NCI-H2029 (cell line): ENCODE measurements around the gene RD3L.

Experiments used
- DNase-seq: peaks from one replicate; lab custom pipeline; 2025; lab: John Stamatoyannopoulos, UW

Gene RD3L

GRCh38 chr14:103896578-103896977, 45.8 kb downstream of the RD3L start:
- DNase-seq = no peak

GRCh38 chr14:103894723-103895059, 47.6 kb downstream of the RD3L start:
- no peak for DNase-seq

DNA sequence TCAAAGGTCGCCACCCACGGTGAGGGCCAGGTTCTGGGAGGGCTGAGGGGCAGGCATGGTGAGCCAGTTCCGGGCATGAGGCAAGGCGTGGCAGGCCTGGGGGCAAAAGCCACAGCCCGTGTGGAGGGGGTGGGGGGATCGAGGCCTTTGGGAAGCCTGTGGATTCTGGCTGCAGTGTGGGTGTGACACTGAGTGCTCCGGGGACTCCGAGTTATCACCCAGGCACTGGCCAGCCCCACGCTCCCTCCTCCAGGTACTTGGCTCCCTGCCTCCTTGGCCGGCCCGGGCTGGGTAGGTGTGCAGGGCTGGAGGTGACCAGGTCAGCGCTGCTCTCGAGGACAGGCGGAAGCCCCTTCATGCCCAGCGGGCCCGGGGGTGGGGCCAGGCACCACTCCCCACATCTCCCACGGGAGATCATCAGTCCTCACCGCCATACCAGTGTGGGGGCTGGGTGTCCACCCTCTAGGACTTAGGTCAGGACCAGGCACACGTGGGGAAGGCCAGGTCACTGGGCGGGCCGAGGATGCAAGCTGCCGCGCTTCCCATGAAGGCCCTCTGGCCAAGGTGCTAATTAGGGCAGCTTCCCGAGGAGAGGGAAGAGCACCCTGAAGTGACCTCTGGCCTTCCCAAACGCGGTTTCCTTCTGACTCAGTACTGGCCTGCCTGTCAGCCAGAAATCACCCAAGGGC, 48.2 kb downstream of the RD3L start:
- no peak for DNase-seq

DNA sequence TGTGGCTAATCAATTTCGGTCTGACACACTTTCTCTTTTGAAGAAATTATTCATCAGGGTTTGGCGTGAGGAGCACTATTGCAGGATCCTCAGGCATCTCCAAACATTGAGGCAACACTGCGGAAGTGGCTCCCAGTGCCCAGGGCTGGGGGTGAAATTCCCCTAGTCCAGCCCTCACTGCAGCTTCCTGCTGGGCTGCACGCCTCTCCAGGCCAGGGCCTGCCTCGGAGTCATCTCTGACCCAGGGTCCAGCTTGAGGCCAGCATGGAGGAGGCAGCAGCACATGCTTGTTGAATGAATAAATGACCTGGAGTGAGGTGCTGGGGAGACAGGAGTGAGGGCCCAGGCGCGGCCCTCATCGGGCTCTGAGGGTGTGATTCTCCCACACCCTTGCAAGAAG, 50.1 kb downstream of the RD3L start:
- no peak for DNase-seq

GRCh38 chr14:103891667-103892215, 50.6 kb downstream of the RD3L start:
- DNase-seq = no peak

- DNase-seq = no peak
Observed at GRCh38 chr14:103890821-103891666, 51.3 kb downstream of the RD3L start.
